RKO (cell line): Measurements from ENCODE around the gene TADA1.
"Not testable (repeated sequence)": the region's sequence is repeated elsewhere in the genome, so short reads cannot be mapped to it uniquely, and the experiment has no call there.

ENCODE experiments used
- DNase-seq: peaks from one replicate; pipeline ENCODE4 v3.0.0-alpha.2; 2016; ENCODE audit warnings: low spot score

Gene TADA1

DNA sequence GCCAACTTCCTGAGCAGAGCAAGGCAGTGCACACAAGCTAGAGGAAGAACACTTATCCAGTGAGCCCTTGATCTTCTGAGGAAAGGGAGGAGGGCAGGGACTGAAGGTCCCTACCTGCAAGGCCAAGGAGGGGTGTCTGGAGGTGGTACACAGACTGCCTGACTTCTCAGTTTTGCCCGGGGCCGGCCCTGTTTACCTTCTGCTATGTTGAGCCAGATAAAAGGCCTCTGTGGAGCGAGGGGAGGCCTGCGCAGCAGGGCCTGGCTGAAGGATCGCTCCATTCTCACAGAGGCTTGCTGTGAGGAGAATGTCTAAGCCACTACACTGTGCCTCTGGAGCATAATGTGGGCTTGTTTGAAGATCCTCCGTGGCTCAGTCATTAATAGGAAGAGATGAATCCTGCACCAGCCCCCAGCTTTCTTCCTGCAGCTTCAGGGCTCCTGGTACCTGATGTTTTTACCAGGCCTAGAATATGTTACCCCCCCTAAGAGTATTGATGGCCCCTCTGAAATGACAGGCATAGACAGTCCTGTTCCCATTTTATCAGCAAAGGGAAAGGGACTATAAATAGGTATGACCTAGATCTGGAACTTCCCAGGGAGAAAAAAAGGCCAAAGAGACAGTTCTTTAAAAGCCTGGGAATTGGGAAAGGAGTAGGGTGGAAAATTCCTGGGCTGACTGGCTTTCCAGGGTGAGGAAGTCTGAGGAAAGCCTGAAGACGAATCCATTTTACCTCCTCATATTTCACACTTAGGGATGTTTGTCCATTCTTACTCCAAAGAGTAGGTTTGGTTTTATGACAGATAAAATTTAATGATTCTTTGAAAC, 32.1 kb downstream of the TADA1 start:
- no peak for DNase-seq

DNA sequence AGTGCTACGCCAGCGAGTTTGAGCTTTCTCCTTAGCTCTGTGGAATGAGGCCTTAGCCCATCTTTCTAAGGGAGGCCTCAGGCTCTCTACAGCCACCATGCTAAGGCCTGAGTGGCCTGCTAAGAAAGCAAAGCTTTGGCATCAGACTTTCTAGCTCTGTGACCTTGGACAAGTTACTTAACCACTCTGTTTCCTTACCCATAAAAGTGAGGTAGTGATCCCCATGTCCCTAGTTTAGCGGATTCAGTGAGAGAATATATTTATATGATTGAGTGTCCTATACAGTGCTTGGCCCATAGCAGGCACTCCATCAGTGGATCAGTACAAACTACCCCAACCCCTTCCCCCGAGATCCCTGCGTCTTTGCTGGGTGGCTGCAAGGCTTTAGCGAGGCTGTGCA, 32.7 kb downstream of the TADA1 start:
- no peak for DNase-seq

DNA sequence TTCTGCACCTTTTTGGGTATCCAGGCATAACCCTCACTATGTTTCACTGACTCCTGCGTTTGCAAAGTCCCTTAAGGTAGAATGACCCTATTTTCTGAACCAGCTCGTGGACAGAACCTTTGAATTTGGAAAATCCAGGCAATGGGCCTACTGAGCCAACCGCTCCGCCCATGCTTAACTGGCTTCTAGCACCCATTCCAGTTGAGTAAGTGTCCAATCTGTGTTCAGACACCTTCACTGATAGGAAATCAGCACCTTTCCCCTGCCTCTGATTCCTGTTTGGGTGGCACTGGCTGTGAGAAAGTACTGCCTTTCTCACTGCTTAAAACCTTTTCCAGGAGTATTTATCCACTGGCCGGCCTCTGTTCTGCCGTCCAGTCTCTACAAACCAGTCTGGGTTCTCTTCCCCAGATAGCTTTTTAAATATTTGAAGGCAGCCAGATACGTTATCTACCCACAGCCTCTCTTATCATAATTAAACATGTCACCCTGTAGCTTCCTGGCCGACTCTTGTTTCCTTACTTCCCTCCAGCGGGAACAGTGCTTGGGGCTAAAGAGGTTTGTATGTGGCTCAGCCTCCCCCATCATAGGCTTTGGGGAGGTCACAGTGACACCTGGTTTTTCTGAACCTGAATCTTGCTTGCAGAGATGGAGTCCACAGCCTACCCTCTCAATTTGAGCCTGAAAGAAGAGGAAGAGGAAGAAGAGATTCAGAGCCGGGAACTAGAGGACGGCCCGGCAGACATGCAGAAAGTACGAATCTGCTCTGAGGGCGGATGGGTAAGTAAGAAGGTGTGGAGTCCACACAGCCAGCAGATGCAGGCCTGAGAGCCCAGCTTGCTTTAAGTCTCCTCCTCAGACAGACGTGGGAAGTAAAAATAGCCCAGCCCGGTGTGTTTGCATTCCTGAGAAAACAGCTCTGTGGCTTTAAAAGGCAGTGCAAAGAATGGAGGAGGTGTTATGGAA, 35.5 kb downstream of the TADA1 start:
- no peak for DNase-seq

DNA sequence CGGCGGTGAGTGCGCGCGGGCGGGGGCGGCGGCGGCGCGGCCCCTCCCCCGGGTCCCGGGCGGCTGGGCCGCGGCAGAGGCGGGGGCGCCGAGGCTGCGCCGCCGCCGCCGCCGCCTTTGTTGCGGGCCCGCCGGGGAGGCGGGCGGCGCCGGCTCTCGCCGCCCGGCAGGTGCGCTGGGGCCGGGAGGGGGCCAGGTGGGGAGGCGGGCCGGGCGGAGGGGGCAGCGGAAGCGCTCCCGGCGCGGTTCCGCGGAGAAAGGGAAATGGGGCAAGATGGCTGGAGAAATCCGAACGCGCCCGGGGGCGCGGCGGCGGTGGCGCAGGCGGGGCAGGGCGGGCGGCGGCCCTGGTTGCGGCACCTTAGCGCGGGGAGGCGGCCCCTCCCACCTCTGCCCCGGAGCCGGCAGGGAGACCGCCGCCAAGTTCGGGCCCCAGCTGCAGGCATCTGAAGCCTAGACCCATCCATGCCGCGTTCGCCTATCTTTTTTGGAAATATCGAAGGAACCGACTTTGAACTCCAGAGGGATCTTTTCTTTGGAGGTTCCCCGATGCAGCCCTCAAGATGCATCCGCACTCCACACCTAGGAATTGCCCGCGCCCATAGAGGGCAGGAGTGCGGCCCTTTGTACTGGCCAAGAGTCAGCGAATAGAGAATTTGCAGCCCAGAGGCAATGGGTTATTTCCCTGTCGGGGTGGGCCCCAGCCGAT, 36.3 kb downstream of the TADA1 start:
- peak; percentile 49 for DNase-seq

DNA sequence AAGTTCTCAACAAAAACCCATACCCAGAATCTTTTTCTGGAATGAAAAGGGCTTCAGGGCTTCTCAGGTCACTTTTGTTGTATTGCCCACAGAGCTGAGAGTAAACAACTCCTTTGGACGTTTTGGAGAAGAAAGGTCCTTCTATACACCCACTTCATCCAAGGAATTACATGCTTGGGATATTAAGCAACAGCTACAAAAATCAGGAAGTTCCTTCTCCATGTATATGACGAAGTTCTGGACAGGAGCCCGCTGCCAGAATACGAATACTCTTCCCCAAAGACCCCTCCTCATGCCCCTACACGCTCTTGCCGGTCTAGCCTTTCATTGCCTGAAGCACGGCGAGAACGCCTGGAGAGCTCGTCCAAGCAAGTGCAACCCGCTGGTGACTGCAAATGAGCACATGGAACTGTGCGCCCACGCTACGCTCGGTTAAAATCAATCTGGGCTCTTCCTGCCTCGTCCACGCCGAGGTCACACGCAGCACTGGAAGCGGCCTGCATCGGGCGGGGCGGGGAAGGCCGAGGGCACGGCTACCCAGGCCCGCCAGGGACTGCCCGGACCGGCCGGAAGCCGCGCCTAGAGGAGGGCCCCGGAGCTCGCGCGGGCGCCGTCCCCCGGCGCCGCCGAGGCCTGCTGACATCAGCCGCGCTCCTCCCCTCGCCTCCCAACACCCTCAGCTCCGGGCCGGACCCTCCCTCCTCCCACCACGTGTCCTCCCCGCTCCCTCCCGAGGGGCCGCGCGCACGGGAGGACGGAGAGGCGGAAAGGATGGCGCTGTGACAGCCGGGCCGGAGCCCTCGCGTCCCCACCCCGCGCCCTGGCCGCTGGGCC, 37.1 kb downstream of the TADA1 start, which contains the start of gene POGK:
Gene POGK, plus strand, starts transcription at position 710 of the 834 bp plus-strand sequence. CDS start 1,482 bp downstream, outside the sequence.
- DNase-seq, result peak; percentile 89

- DNase-seq, result peak; percentile 71
Measured at GRCh38 chr1:166836733-166837132, 39.3 kb downstream of the TADA1 start.

DNA sequence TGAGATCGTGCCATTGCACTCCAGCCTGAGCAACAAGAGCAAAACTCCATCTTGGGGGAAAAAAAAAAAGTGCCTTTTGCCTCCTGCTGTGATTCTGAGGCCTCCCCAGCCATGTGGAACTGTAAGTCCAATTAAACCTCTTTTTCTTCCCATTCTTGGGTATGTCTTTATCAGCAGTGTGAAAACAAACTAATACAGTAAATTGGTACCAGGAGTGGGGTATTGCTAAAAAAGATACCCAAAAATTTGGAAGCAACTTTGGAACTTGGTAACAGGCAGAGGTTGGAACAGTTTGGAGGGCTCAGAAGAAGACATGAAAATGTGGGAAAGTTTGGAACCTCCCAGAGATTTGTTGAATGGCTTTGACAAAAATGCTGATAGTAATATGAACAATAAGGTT, 46.3 kb downstream of the TADA1 start:
- not testable (repeated sequence) for DNase-seq

GRCh38 chr1:166827426-166827825, 48.6 kb downstream of the TADA1 start:
- DNase-seq, result no peak

DNA sequence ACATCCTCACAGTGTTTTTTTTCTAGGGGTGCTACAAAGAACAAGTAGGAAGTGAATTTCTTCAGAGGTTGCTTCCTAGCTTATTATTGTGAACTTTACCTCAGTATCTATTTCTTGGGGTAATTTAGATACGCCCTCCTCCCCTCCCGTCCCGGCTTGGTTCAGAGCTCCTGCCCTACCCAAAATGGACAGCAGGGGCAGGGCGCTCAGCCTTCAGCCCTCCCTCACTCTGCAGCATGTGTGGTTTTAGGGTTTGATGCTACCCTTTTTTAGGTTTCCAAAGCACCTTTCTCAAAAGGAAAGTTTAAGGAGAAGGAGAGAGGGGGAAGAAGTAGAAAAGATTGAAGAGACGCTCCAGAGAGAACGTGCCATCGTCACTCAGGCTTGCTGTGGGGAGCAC, 53.7 kb downstream of the TADA1 start:
- no peak for DNase-seq

DNA sequence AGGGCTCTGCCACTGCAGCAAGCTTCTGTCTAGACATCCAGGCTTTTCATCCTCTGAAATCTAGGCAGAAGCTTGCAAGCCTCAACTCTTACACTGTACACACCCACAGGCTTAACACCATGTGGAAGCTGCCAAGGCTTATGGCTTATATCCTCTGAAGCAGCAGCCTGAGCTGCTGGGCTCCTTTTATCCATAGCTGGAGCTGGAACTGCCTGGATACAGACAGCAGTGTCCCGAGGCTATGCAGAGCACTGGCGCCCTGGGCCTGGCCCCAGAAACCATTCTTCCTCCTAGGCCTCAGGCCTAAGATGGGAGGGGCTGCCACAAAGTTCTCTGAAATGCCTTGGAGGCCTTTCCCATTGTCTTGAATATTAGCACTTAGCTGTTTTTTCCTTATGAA, 56.1 kb downstream of the TADA1 start:
- no peak for DNase-seq

GRCh38 chr1:166814611-166815010, 61.5 kb downstream of the TADA1 start:
- no peak for DNase-seq

- DNase-seq, result peak; percentile 14
Measured at GRCh38 chr1:166813508-166814223, 62.4 kb downstream of the TADA1 start.

- no peak for DNase-seq
Measured at GRCh38 chr1:166811691-166812090, 64.4 kb downstream of the TADA1 start.

- no peak for DNase-seq
Measured at GRCh38 chr1:166808952-166809351, 67.1 kb downstream of the TADA1 start.
